ENCODE results near the gene SMIM1.

DNA sequence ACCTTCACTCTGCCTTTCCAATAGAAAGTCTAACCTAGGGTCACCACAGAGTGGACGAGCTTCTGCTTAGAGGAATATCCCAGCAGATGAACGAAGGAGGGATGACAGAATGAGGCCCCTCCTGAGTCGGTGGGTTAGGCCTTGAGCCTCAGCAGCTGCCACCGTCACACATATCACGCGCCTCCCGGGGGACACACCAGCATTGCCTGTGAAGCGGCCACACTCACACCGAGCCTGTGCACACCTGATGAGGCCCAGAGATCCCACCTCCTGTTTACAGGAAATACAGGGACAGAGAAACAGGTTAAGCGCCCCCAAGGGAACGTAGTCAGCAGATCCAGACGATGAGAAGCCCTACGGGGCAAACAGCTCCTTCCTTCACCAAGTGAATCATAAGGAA, 48.9 kb downstream of the SMIM1 start:
- TF ChIP-seq CTCF (conservative IDR thresholded peaks at IDR 0.05; ENCODE audit: low read length) = no peak
- no peak for TF ChIP-seq EZH2phosphoT487 (IDR thresholded peaks at IDR 0.05; ENCODE audit: borderline replicate concordance, low read depth, low read length)

All from OCI-LY7 (cell line).